Neuronal stem cell (in vitro differentiated cells): ENCODE results near the gene UBALD1.

Source experiments
- DNase-seq: peaks from one replicate; pipeline ENCODE4 v3.0.0-alpha.2; 2013; ENCODE audit warnings: low spot score
- H2AFZ ChIP-seq: one replicate; pipeline ENCODE4 v1.6.1; 2013; ENCODE audit warnings: mild to moderate bottlenecking, low read length, inconsistent platforms
- H2AK5ac ChIP-seq: 2 replicates; pipeline ENCODE4 v1.6.1; 2013; ENCODE audit warnings: low read depth, mild to moderate bottlenecking, inconsistent platforms, low read length, moderate library complexity, mixed read lengths
- H2BK120ac ChIP-seq: 2 replicates; pipeline ENCODE4 v1.6.1; 2013; ENCODE audit warnings: low read depth, mild to moderate bottlenecking, inconsistent platforms, low read length, moderate library complexity, mixed read lengths
- H2BK12ac ChIP-seq: one replicate; pipeline ENCODE4 v1.6.1; 2013; ENCODE audit warnings: low read length, inconsistent platforms
- H2BK15ac ChIP-seq: 2 replicates; pipeline ENCODE4 v1.6.1; 2013; ENCODE audit warnings: mild to moderate bottlenecking, low read length, inconsistent platforms, mixed read lengths
- H2BK5ac ChIP-seq: one replicate; pipeline ENCODE4 v1.6.1; 2013; ENCODE audit warnings: inconsistent platforms, mild to moderate bottlenecking, low read length, moderate library complexity
- H3K14ac ChIP-seq: one replicate; pipeline ENCODE4 v1.6.1; 2013; ENCODE audit warnings: low read length, inconsistent platforms
- H3K18ac ChIP-seq: 2 replicates; pipeline ENCODE4 v1.6.1; 2013; ENCODE audit warnings: low read length, inconsistent platforms
- H3K23ac ChIP-seq: 2 replicates; pipeline ENCODE4 v1.6.1; 2013; ENCODE audit warnings: low read depth, mild to moderate bottlenecking, mixed read lengths, low read length, inconsistent platforms; ENCODE audit not compliant: poor library complexity
- H3K27ac ChIP-seq: replicated peaks from 3 replicates; pipeline ENCODE4 v1.5.1; 2013; ENCODE audit warnings: low read length, inconsistent platforms
- H3K27me3 ChIP-seq, 3 experiments: 2 replicates each; pipeline ENCODE4 v1.6.1; 2013; ENCODE audit warnings: low read length in 3 of 3, mild to moderate bottlenecking in 2 of 3, inconsistent platforms in 1 of 3, low read depth in 1 of 3, mixed read lengths in 1 of 3, moderate library complexity in 1 of 3; ENCODE audit not compliant: control insufficient read depth in 3 of 3, insufficient read depth in 3 of 3
- H3K36me3 ChIP-seq, 2 donors: replicated peaks in 1 of 2; 2 replicates each; pipeline ENCODE4 v1.6.1; 2013; ENCODE audit warnings: low read length in 2 of 2; ENCODE audit not compliant: control insufficient read depth in 2 of 2, insufficient read depth in 2 of 2
- H3K4ac ChIP-seq: 2 replicates; pipeline ENCODE4 v1.6.1; 2013; ENCODE audit warnings: inconsistent platforms, mild to moderate bottlenecking, low read length, moderate library complexity
- H3K4me1 ChIP-seq, 2 donors: 1 replicate in 1 of 2; 2 replicates in 1 of 2; pipeline ENCODE4 v1.6.1; 2013; ENCODE audit warnings: low read length in 2 of 2, low read depth in 1 of 2; ENCODE audit not compliant: control insufficient read depth in 2 of 2, insufficient read depth in 1 of 2
- H3K4me2 ChIP-seq: one replicate; pipeline ENCODE4 v1.6.1; 2013; ENCODE audit warnings: mild to moderate bottlenecking, low read length, inconsistent platforms; ENCODE audit not compliant: insufficient read depth, poor library complexity, severe bottlenecking
- H3K4me3 ChIP-seq, 2 donors: 2 replicates each; pipeline ENCODE4 v1.5.1; 2013; ENCODE audit warnings: low read length in 2 of 2, mild to moderate bottlenecking in 2 of 2, inconsistent platforms in 1 of 2, moderate library complexity in 1 of 2
- H3K79me1 ChIP-seq: one replicate; pipeline ENCODE4 v1.6.1; 2013; ENCODE audit warnings: low read depth, mild to moderate bottlenecking, inconsistent platforms, low read length, moderate library complexity
- H3K9ac ChIP-seq: one replicate; pipeline ENCODE4 v1.6.1; 2013; ENCODE audit warnings: mild to moderate bottlenecking, low read depth, low read length, inconsistent platforms; ENCODE audit not compliant: poor library complexity
- H3K9me3 ChIP-seq, 2 donors: replicated peaks in 1 of 2; 2 replicates each; pipeline versions ENCODE3 to v1.6.1; 2013; ENCODE audit warnings: low read length in 2 of 2, mild to moderate bottlenecking in 2 of 2, inconsistent platforms in 1 of 2, low read depth in 1 of 2, mixed read lengths in 1 of 2, moderate library complexity in 1 of 2; ENCODE audit not compliant: control insufficient read depth in 2 of 2, insufficient read depth in 1 of 2
- H4K8ac ChIP-seq: one replicate; pipeline ENCODE4 v1.6.1; 2013; ENCODE audit warnings: low read depth, mild to moderate bottlenecking, inconsistent platforms, low read length, moderate library complexity
- H4K91ac ChIP-seq: one replicate; pipeline ENCODE4 v1.6.1; 2013; ENCODE audit warnings: low read length, low read depth, mild to moderate bottlenecking, inconsistent platforms; ENCODE audit not compliant: poor library complexity
- WGBS, 2 donors: extraction: QIAGEN DNeasy Blood & Tissue Kit; methylation state at CpG; one replicate each; pipeline ENCODE4 v1.1.7; 2013; ENCODE audit warnings: missing lambda C conversion rate in 2 of 2, mixed read lengths in 1 of 2; ENCODE audit not compliant: insufficient read length in 2 of 2, insufficient replicate concordance in 1 of 2; ENCODE audit errors: extremely low coverage in 2 of 2; 5-methylcytosine and 5-hydroxymethylcytosine counted together

UBALD1 gene

GRCh38 chr16:4628283-4628682, 13.6 kb upstream of the UBALD1 start:
- Histone ChIP-seq H2BK15ac (no peak overlapping the region), H3K27me3 (no peaks in the 10 kb centered on the region), H2AFZ (no peak overlapping the region), H3K9ac (no peak overlapping the region), H3K36me3 (peaks cover 0 to 15% of the 10 kb centered on the region in 2 donors), H3K79me1 (peaks cover 14% of the 10 kb centered on the region), H2AK5ac (no peak overlapping the region), H3K27ac (no peak overlapping the region), H2BK120ac (no peak overlapping the region), H4K8ac (no peak overlapping the region), H3K4me1 (peaks cover 5 to 7% of the 10 kb centered on the region in 2 donors), H3K18ac (no peak overlapping the region), H3K14ac (no peak overlapping the region), H3K23ac (no peak overlapping the region), H2BK12ac (no peak overlapping the region), H3K4ac (no peak overlapping the region), H3K9me3 (peaks cover 0 to 6% of the 10 kb centered on the region in 2 donors), H3K4me2 (no peak overlapping the region), H3K4me3 (no peak overlapping the region), H2BK5ac (no peak overlapping the region), H4K91ac (no peak overlapping the region)
- DNase-seq = no peak
- WGBS, 2 donors = no CpG with 5 or more reads among the region's 9 CpGs

DNA sequence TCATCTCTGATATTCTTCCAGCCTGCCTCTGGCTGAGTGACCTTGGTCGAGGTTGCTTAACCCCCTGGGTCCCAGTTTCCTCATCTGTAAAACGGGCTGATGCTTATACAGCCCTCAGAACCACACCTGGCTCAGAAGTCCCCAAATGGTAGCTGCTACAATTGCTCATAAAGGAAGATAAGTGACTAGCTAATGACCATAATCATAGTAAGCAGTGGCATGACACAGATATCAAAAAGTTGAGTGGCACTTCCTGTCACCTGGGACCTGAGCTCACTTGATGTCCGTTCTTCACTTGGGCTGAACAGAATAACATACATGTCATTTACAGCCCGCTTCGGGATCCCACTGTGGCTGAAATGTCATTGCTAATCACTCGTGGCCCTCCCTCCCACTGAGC, 11.7 kb upstream of the UBALD1 start:
- Histone ChIP-seq H3K9me3 (peaks cover 0 to 6% of the 10 kb centered on the region in 2 donors), H3K4me2 (no peak overlapping the region), H4K91ac (no peak overlapping the region), H3K27me3 (no peaks in the 10 kb centered on the region), H2BK120ac (no peak overlapping the region), H3K36me3 (peaks cover 0 to 15% of the 10 kb centered on the region in 2 donors), H3K4ac (no peak overlapping the region), H3K4me3 (peak overlapping the region in 1 of 2 donors; percentile 83), H3K18ac (no peak overlapping the region), H4K8ac (peak overlapping the region; percentile 20), H2AFZ (no peak overlapping the region), H3K4me1 (peaks cover 5 to 7% of the 10 kb centered on the region in 2 donors), H2AK5ac (peak overlapping the region; percentile 76), H3K9ac (peak overlapping the region; percentile 22), H2BK12ac (no peak overlapping the region), H3K23ac (peak overlapping the region; percentile 37), H3K27ac (no peak overlapping the region), H3K79me1 (peaks cover 7% of the 10 kb centered on the region), H2BK5ac (no peak overlapping the region), H3K14ac (no peak overlapping the region), H2BK15ac (no peak overlapping the region)
- no peak for DNase-seq
- no CpG with 5 or more reads among the region's 6 CpGs for WGBS, 2 donors

GRCh38 chr16:4625560-4626159, 11.0 kb upstream of the UBALD1 start:
- peak overlapping the region; percentile 81 for H3K27ac ChIP-seq
- H2BK120ac ChIP-seq = no peak overlapping the region
- no peak overlapping the region for H2BK5ac ChIP-seq
- H3K4me1 ChIP-seq = peaks cover 5 to 7% of the 10 kb centered on the region in 2 donors
- no CpG with 5 or more reads among the region's 11 CpGs for WGBS, 2 donors
- H3K4ac ChIP-seq = no peak overlapping the region
- H3K27me3 ChIP-seq = no peaks in the 10 kb centered on the region
- peaks cover 7% of the 10 kb centered on the region for H3K79me1 ChIP-seq
- peak overlapping the region; percentile 83 to 100 for H3K4me3 ChIP-seq
- H2AFZ ChIP-seq = peak overlapping the region; percentile 96
- no peak overlapping the region for H3K14ac ChIP-seq
- peaks cover 0 to 15% of the 10 kb centered on the region in 2 donors for H3K36me3 ChIP-seq
- H2BK12ac ChIP-seq = no peak overlapping the region
- H4K91ac ChIP-seq = no peak overlapping the region
- H3K23ac ChIP-seq = no peak overlapping the region
- H2AK5ac ChIP-seq = peak overlapping the region; percentile 76
- peaks cover 0 to 6% of the 10 kb centered on the region in 2 donors for H3K9me3 ChIP-seq
- no peak overlapping the region for H2BK15ac ChIP-seq
- DNase-seq = no peak
- H4K8ac ChIP-seq = peak overlapping the region; percentile 20
- no peak overlapping the region for H3K18ac ChIP-seq
- peak overlapping the region; percentile 73 for H3K4me2 ChIP-seq
- peak overlapping the region; percentile 99 for H3K9ac ChIP-seq

DNA sequence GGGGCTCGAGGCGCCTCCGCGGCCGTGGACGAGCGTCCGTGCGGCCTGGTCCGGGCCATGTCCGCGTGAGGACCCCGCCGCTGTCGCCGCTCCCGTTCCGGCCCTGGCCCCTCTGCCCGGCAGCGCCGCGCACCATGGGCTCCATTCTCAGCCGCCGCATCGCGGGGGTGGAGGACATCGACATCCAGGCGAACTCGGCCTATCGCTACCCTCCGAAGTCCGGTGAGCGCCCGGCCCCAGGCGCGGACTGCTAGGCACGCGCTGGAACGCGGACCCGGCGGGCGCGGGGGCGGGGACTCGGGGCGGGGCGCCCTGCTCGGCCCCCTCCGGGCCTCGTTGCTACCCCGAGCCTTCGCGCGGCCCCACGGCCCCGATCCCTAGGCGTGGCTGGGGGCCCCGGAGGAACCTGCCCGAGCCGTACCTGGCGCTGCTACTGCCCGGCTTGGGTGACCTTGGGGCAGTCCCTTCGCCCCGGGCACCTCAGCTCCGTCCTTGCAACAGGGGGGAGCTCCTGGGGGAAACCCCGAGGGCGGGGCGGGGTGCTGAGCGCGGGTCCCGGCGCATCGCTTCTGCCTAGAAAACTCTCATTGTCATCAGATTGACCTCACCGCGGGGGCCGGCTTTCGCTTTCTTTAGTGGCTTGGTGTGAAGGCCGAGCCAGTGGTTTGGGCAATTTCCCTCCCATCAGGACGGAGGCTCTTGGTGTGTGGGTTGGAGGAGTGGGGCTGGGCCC, 10.3 kb upstream of the UBALD1 start:
- peak overlapping the region; percentile 81 for H3K27ac ChIP-seq
- no CpG with 5 or more reads among the region's 80 CpGs for WGBS, 2 donors
- H2BK5ac ChIP-seq = peak overlapping the region; percentile 95
- peak; percentile 82 for DNase-seq
- peaks cover 5 to 7% of the 10 kb centered on the region in 2 donors for H3K4me1 ChIP-seq
- peaks cover 0 to 15% of the 10 kb centered on the region in 2 donors for H3K36me3 ChIP-seq
- H3K9me3 ChIP-seq = peaks cover 0 to 6% of the 10 kb centered on the region in 2 donors
- H3K14ac ChIP-seq = peak overlapping the region; percentile 94
- peak overlapping the region; percentile 99 for H3K9ac ChIP-seq
- H2BK120ac ChIP-seq = peak overlapping the region; percentile 72
- H4K91ac ChIP-seq = no peak overlapping the region
- H3K4ac ChIP-seq = peak overlapping the region; percentile 89
- H4K8ac ChIP-seq = peak overlapping the region; percentile 65
- no peak overlapping the region for H2AK5ac ChIP-seq
- H3K4me2 ChIP-seq = peak overlapping the region; percentile 73
- peak overlapping the region; percentile 83 to 100 for H3K4me3 ChIP-seq
- peak overlapping the region; percentile 98 for H3K18ac ChIP-seq
- H2AFZ ChIP-seq = peak overlapping the region; percentile 96
- H3K23ac ChIP-seq = peak overlapping the region; percentile 98
- no peaks in the 10 kb centered on the region for H3K27me3 ChIP-seq
- no peak overlapping the region for H2BK12ac ChIP-seq
- peaks cover 7% of the 10 kb centered on the region for H3K79me1 ChIP-seq
- H2BK15ac ChIP-seq = no peak overlapping the region
